HG03039 (cell line): Measurements from ENCODE around the gene EVPL.
A peak's percentile ranks its signal among the peaks of the same experiment; 100 is the strongest.
"Not testable (repeated sequence)": the region's sequence is repeated elsewhere in the genome, so short reads cannot be mapped to it uniquely, and the experiment has no call there.

Experiments used
- ATAC-seq: cut with Tn5 transposase; IDR thresholded peaks from one replicate; pipeline ENCODE4 v1.9.1; 2021; ENCODE audit warnings: mild to moderate bottlenecking, moderate library complexity; ENCODE audit not compliant: unreplicated experiment

EVPL gene

DNA sequence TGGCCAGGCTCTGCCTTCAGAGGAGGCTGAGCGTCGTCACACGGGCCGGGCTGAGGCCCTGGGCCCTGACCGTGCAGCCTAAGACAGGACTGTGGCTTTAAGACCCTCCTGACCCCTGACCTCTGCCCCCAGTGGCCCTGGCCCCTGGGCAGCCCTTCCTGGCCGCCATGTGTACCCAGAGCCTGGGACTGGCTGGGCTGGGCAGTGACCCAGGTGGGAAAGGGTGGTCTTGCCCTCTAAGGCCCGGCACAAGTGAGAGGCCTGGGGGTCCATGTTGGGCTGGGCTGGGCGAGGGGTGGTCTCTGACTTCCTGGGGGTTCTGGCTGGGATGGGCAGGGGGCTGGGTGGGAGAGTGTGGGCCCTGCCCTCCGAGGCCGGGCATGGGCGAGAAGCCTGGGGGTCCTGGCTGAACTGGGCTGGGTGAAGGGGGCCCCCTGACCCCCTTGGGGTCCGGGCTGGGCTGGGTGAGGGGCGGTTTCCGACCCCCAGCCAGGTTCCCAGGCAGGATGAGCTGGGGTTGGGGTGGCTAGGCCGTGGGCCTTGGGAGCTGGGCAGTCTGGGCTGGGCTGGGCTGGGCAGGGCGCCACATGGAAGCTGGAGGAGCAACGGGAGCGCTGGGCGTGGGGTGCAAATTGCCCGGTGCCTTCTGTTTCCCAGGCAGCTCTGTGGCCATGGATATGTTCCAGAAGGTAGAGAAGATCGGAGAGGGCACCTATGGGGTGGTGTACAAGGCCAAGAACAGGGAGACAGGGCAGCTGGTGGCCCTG is 26.2 kb downstream of the EVPL start, which contains the start of gene CDK3:
TSS of gene CDK3 (plus strand) at position 101 of the 767 bp plus-strand sequence. CDS start at position 672, 571 bp downstream.
- no peak for ATAC-seq

GRCh38 chr17:76000016-76000754 is 26.9 kb downstream of the EVPL start:
- no peak for ATAC-seq

DNA sequence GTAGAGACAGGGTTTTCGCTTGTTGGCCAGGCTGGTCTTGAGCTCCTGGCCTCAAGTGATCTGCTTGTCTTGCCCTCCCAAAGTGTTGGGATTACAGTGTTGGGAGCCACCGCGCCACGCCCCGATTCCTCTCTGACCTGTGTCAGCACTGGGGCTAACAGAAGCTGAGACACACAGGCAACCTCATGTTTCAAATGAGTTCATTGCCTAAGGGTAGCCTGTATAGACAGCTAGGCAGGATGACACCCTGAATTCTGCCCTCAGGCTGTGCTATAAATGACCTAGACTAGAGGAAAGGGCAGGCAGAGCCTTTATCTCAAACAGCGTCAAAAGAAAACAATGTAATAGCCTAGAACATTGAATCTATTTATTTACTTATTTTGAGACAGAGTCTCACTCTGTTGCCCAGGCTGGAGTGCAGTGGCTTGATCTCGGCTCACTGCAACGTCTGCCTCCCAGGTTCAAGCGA is 28.7 kb downstream of the EVPL start:
- no peak for ATAC-seq

DNA sequence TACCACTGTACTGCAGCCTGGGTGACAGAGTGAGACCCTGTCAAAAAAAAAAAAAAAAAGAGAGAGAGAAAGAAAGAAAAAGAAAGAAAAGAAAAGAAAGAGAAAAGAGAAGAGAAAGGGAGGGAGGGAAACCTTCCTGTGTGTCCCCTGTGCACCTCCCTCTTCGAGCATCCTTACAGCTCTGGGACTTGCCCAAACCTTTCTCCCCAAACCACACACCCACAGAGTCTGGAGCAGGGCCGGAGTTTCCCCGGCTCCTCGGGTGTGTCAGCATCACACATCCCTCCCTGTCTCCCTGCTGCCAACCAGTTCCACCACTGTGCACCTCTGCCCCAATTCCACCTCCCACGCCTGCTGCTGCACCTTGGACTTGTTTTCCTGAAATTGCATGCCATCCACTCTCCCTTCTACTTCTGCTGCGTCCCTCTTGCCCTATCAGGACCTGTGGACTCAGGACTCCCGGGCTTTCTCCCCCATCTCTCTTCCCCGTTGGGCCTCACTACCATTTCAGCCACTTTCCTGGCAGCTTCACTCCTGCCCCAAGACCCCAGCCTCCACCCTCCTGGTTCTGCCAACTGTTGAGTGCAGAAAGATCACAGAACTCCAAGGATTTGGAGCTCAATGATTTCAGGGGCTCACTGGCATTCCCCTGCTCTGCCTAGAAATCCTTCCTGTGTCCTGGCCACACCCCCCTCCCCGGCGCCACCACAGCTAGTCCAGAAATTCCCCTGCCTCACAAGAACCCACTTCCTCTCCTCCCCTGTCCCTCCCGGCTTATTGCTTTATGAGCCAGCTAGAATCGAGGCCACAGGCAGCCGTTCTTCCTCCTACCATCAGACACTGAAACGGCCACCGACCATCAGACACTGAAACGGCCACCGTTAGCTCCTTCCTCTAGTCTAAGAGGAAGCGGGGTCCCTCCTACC is 30.2 kb downstream of the EVPL start:
- no peak for ATAC-seq

- ATAC-seq: no peak
Measured at GRCh38 chr17:75995385-75995925, 31.7 kb downstream of the EVPL start.

GRCh38 chr17:75994802-75995370 is 32.2 kb downstream of the EVPL start:
- no peak for ATAC-seq

DNA sequence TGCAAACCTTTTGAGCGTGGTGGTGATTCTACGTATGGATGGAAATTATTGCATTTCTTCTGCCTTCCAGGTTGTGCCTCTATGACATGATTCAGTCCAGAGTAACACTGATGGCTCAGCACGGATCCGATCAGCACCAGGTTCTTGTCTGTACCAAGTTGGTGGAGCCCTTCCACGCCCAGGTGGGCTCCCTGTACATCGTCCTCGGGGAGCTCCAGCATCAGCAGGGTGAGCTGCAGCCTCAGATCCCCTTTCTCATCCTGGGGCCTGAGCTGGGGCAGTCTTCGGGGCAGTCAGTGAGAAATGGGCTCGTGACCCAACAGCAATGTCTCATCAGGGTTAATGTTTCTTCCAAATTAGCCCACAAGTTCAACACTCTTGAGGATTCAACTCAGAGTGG is 35.7 kb downstream of the EVPL start:
- no peak for ATAC-seq

- no peak for ATAC-seq
Measured at GRCh38 chr17:75987041-75987440, 40.1 kb downstream of the EVPL start.

DNA sequence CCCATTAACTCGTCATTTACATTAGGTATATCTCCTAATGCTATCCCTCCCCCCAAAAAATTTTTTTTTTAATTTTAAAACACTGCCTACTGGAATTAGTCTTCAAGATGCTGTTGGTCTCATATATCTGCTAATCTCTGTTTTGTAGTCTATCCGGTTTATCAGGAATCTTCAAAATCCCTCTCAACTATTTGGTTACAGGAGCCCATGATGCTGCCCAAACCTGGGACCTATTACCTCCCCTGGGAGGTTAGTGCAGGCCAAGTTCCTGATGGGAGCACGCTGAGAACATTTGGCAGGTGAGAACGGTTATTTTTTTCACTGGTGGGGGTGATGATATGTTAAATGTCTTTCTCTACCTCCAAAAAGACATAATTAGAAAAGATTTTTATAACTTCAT is 41.1 kb downstream of the EVPL start:
- ATAC-seq: no peak

DNA sequence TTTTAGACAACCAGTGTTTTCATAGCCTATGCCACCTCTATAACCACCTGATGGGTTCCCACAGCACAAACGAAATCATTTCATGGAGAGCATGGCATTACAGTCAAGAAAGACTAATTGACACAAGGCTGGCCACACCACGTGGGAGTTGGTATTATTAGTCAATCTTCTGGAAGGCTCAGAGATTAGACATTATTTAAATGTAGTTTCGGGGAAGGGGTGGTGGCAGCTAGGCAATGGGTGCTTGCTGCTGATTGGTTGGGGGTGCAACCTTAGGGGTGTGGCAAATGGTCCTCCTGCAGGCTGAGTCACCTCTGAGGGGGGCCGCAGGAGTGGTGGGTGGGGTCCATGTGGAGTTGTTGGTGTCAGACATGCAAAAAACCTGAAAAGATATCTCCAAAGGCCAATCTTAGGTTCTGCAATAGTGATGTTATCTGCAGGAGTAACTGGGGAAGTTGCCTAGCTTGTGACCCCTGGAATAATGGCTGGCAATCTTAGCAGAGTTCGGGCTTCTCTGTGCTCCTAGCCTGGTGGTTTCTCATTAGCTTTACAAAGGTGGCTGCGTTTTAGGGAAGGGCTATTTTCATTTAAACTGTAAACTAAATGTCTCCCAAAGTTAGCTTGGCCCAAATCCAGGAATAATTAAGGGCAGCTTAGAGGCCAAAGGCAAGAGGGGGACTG is 43.5 kb downstream of the EVPL start:
- no peak for ATAC-seq

DNA sequence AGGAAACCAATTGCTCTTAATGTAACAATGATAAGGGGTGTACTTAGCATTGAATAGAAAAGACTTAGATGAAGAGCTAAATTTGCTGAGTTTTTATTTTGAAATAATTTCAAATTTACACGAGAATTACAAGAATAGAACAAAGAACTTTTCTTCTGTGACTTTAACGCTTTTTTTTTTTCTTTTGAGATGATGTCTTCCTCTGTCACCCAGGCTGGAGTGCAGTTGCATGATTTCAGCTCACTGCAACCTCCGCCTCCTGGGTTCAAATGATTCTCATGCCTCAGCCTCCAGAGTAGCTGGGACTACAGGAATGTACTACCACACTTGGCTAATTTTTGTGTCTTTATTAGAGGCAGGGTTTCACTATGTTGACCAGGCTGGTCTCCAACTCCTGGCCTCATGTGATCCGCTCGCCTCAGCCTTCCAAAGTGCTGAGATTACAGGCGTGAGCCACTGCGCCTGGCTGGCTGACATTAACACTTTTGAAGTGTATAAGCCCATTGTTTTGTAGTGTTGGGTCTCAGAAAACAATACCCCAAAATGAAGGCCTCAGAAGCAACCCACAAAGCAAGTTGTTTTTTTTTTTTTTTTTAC is 46.0 kb downstream of the EVPL start:
- no peak for ATAC-seq

DNA sequence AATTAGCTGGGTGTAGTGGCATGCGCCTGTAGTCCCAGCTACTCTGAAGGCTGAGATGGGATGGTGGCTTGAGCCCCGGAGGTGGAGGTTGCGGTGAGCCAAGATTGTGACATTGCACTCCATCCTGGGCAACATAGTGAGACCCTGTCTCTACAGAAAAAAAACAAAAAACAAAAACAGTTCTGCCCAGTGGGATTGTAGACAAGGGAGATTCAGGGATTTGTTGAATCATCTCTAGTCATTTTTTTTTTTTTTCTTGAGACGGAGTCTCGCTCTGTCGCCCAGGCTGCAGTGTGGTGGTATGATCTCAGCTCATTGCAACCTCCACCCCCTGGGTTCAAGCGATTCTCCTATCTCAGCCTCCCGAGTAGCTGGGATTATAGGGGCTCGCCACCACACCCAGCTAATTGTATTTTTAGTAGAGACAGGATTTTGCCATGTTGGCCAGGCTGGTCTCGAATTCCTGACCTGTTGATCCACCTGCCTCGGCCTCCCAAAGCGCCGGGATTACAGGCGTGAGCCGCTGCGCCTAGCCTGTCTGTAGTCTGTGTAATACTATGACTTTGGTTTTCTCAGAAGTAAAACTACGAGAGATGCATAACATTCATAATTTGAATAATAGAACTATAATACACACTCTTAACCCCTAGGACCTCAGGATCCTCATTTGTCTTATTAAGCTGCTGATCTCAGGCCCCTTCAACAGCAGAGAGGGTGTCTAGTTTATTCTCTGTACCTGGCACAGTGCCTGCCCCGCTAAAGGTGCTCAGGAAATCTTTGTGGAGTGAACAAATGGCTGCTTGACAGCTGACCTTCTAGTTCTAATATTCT is 46.7 kb downstream of the EVPL start:
- no peak for ATAC-seq

- ATAC-seq: peak; percentile 22
Measured at GRCh38 chr17:75979705-75980187, 47.4 kb downstream of the EVPL start.

DNA sequence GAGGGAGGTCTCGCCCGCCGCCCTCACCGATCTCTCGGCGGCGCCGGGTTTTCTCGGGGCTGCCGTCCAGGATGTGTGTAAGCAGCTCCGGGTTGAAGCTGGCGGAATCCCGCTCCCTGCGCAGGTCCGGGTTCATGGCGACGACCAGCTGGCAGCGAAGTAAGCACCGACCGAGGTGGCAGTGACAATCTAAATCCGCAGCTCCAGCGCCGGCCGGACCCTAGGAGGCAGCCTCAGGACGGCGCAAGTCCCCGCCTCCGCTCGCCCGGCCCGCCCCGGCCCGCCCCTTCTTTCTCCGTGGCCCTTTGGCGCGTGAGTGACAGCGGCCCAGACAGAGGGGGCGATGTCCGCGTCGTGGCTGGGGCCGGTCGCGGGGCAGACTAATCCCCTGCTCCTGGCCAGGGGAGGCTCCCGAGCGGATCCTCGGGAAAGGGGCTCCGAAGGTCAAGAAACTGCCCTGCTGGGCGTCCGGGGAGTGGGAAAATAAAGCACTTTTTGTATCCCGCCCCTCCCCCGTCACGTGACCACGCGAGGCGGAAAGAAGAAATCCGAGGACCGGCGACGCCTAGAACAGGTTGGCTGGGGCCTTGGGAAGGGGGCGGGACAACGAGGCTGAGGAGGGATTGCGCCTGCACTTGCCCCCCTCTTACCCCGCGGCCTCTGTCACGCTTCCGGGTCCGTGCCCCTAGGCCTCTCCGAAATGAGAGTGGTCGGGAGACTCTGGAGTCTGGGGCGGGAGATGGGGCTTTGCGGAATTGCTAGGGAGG is 48.0 kb downstream of the EVPL start, which contains the start of the genes ACOX1 and TEN1:
TSS of gene ACOX1 (minus strand) at position 229 of the 767 bp plus-strand sequence. CDS start at position 136, 93 bp downstream.
TSS of gene TEN1 (plus strand) at position 303 of the 767 bp plus-strand sequence. CDS start 6,953 bp downstream, outside the sequence.
- peak; percentile 87 for ATAC-seq

GRCh38 chr17:75976175-75976848 is 50.8 kb downstream of the EVPL start:
- ATAC-seq: no peak

GRCh38 chr17:75975757-75976174 is 51.3 kb downstream of the EVPL start:
- ATAC-seq: no peak

- ATAC-seq: not testable (repeated sequence)
Measured at GRCh38 chr17:75975187-75975586, 51.9 kb downstream of the EVPL start.
